ENCODE results near the gene LY9. TPM values are rescaled to one million over a fixed set of nuclear protein-coding genes. Genes with fewer than 3 reads are reported as not detected.

The LY9 gene
- total RNA-seq, 1 donor, result not detected

GRCh38 chr1:160807247-160807646 lies 11.3 kb downstream of the LY9 start:
- TF ChIP-seq CTCF (IDR thresholded peaks at IDR 0.05; ENCODE audit: insufficient read depth, low read depth, low read length), result no peak
- DNase-seq (ENCODE audit: low read depth), result no peak
- H3K4me3 ChIP-seq (ENCODE audit: low read depth, low read length), result no peak overlapping the region

DNA sequence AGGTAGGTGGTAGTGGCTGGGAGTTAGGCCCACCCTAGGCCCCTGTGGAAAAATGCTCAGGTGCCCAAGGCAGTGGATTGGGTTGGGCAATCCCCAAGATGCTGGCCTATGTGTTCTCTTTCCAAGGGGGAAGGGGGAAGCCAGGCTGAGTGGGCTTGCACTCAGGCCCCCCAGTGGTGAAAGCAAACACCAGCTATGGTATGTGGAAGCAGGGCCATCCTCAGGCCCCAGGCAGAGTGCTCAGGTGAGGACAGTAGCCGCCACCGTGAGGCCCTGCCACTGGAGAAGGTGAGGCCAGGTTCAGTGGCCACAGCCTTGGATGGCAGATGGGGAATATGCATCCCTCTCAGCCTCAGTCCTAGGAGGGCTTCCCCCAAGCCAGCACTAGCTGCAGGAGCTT lies 11.8 kb downstream of the LY9 start:
- no peak for TF ChIP-seq CTCF (IDR thresholded peaks at IDR 0.05; ENCODE audit: insufficient read depth, low read depth, low read length)
- no peak overlapping the region for H3K4me3 ChIP-seq (ENCODE audit: low read depth, low read length)
- no peak for DNase-seq (ENCODE audit: low read depth)

- no peak overlapping the region for H3K4me3 ChIP-seq (ENCODE audit: low read depth, low read length)
- DNase-seq (ENCODE audit: low read depth), result no peak
- no peak for TF ChIP-seq CTCF (IDR thresholded peaks at IDR 0.05; ENCODE audit: insufficient read depth, low read depth, low read length)
Observed at GRCh38 chr1:160808289-160808688, 12.3 kb downstream of the LY9 start.

DNA sequence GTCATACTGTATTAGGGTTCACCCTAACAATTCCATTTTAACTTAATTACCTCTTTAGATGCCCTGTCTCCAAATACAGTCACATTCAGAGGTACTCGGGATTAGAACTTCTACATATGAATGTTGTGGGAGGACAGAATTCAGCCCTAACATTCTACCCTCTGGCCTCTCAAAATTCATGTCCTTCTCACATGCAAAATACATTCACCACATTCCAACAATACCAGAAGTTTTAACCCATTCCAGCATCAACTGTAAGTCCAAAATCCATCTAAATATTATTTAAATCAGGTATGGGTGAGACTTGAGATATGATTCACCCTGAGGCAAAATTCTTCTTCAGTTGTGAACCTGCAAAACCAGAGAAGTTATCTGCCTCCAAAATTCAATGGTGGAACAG lies 14.5 kb downstream of the LY9 start:
- no peak overlapping the region for H3K4me3 ChIP-seq (ENCODE audit: low read depth, low read length)
- TF ChIP-seq CTCF (IDR thresholded peaks at IDR 0.05; ENCODE audit: insufficient read depth, low read depth, low read length), result no peak
- no peak for DNase-seq (ENCODE audit: low read depth)

GRCh38 chr1:160811147-160811546 lies 15.2 kb downstream of the LY9 start:
- no peak for TF ChIP-seq CTCF (IDR thresholded peaks at IDR 0.05; ENCODE audit: insufficient read depth, low read depth, low read length)
- no peak for DNase-seq (ENCODE audit: low read depth)
- no peak overlapping the region for H3K4me3 ChIP-seq (ENCODE audit: low read depth, low read length)

- no peak overlapping the region for H3K4me3 ChIP-seq (ENCODE audit: low read depth, low read length)
- no peak for TF ChIP-seq CTCF (IDR thresholded peaks at IDR 0.05; ENCODE audit: insufficient read depth, low read depth, low read length)
- no peak for DNase-seq (ENCODE audit: low read depth)
Observed at GRCh38 chr1:160813215-160813614, 17.2 kb downstream of the LY9 start.

- no peak for DNase-seq (ENCODE audit: low read depth)
- no peak overlapping the region for H3K4me3 ChIP-seq (ENCODE audit: low read depth, low read length)
- TF ChIP-seq CTCF (IDR thresholded peaks at IDR 0.05; ENCODE audit: insufficient read depth, low read depth, low read length), result no peak
Observed at GRCh38 chr1:160814316-160814715, 18.3 kb downstream of the LY9 start.
